ENCODE results near the gene ADD3.

ADD3 gene

GRCh38 chr10:110005719-110006118, 2.1 kb upstream of the ADD3 start:
- no peak for DNase-seq

GRCh38 chr10:110006358-110007160, 1.2 kb upstream of the ADD3 start:
- DNase-seq, result no peak

GRCh38 chr10:110007161-110007700, 553 bp upstream of the ADD3 start:
- no peak for DNase-seq

GRCh38 chr10:110008518-110009339, 945 bp downstream of the ADD3 start:
- DNase-seq, result no peak

GRCh38 chr10:110009736-110010475, 2.1 kb downstream of the ADD3 start:
- no peak for DNase-seq

- no peak for DNase-seq
These were observed 2.9 kb downstream of the ADD3 start for GRCh38 chr10:110010486-110011378.

- no peak for DNase-seq
These were observed 3.9 kb downstream of the ADD3 start for GRCh38 chr10:110011681-110012080.

- no peak for DNase-seq
These were observed 6.0 kb downstream of the ADD3 start for GRCh38 chr10:110013630-110014293.

GRCh38 chr10:110016039-110016438, 8.3 kb downstream of the ADD3 start:
- DNase-seq, result no peak

- no peak for DNase-seq
These were observed 9.3 kb downstream of the ADD3 start for GRCh38 chr10:110017052-110017451.

- no peak for DNase-seq
These were observed 10.1 kb downstream of the ADD3 start for GRCh38 chr10:110017907-110018306.

- no peak for DNase-seq
These were observed 12.5 kb downstream of the ADD3 start for GRCh38 chr10:110020265-110020664.

- DNase-seq, result no peak
These were observed 15.1 kb downstream of the ADD3 start for GRCh38 chr10:110022716-110023504.

- DNase-seq, result no peak
These were observed 16.1 kb downstream of the ADD3 start for GRCh38 chr10:110023785-110024465.

- DNase-seq, result no peak
These were observed 21.7 kb downstream of the ADD3 start for GRCh38 chr10:110029450-110029849.

- DNase-seq, result no peak
These were observed 25.3 kb downstream of the ADD3 start for GRCh38 chr10:110032801-110033700.

- no peak for DNase-seq
These were observed 26.0 kb downstream of the ADD3 start for GRCh38 chr10:110033701-110034235.

GRCh38 chr10:110034596-110034995, 26.8 kb downstream of the ADD3 start:
- no peak for DNase-seq
